RWPE1 (cell line): Measurements from ENCODE around the gene GRIPAP1.

Experiments
- CTCF ChIA-PET: fragments of 350-600 bp; sonication (Branson Sonifier 250); formaldehyde crosslinking; extraction: SDS; loops from one replicate; lab custom pipeline; 2021; lab: Yijun Ruan, JAX
- POLR2A ChIA-PET: fragments of 400-600 bp; formaldehyde crosslinking; extraction: SDS; loops from one replicate; lab custom pipeline; 2020; ENCODE audit warnings: antibody characterized with exemption; ENCODE audit not compliant: low non-redundant PET; lab: Yijun Ruan, JAX
- DNase-seq: peaks from one replicate; pipeline ENCODE4 v3.0.0; 2012; ENCODE audit warnings: low spot score
- H3K27ac ChIP-seq: fragments of 450-650 bp; 2 replicates; pipeline ENCODE4 v1.5.1; 2017
- CTCF ChIP-seq: fragments of 450-650 bp; conservative IDR thresholded peaks from 2 replicates; pipeline ENCODE4 v1.5.1; 2017; ENCODE audit warnings: low read depth, mild to moderate bottlenecking

Gene GRIPAP1

GRCh38 chrX:48934581-48935300, 67.3 kb downstream of the GRIPAP1 start:
- POLR2A ChIA-PET, result no interaction called here
- CTCF ChIA-PET, result no interaction called here
- no peak for DNase-seq
- no peak for TF ChIP-seq CTCF
- H3K27ac ChIP-seq, result no peak overlapping the region

DNA sequence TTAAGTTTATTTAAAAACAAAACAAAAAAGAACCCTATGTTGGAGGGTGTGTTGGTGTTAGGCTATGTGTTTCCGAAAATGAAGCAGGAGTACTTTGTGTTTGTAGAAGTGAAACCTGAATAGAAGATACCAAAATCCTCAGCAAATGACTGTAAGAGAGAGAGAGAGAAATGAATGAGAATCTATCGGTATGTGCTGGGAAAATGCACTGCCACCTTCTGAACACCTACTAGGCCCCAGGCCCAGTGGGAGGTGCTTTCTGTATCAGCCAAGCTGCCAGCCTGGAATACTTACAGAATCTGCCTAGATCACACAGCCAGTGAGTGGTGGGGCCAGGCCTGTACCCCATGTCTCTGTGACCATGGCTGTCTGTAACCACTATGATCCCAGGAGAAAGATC, 68.3 kb downstream of the GRIPAP1 start:
- TF ChIP-seq CTCF, result no peak
- ChIA-PET POLR2A (no interaction called here), CTCF (no interaction called here)
- no peak for DNase-seq
- no peak overlapping the region for H3K27ac ChIP-seq

DNA sequence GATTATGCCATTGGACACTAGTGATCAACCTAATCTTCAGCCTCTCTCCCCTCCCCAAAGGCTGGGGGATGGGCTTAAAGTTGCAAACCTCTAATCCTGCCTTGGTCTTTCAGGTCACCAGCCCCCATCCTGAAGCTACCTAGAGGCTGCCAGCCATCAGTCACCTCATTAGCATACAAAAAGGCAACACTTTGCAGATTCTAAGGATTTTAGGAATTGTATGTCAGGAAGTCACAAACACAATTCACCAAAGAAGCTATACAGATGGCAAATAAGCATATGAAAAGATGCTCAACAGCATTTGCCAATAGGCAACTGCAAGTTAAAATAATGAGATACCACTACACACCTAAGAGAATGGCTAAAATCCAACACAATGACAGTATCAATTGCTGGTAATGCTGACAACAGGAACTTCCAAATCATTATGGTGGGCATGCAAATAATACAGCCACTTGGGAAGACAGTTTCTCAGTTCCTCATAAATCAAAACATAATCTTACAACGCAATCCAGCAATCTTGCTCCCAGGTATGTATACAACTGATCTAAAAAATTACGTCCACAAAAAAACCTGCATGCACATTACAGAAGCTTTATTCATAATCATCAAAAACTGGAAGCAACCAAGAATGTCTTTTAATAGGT, 74.2 kb downstream of the GRIPAP1 start:
- CTCF ChIA-PET, result no interaction called here
- DNase-seq, result no peak
- POLR2A ChIA-PET, result no interaction called here
- H3K27ac ChIP-seq, result no peak overlapping the region
- no peak for TF ChIP-seq CTCF

GRCh38 chrX:48927123-48927522, 74.9 kb downstream of the GRIPAP1 start:
- no peak for DNase-seq
- ChIA-PET CTCF (no interaction called here), POLR2A (no interaction called here)
- H3K27ac ChIP-seq, result no peak overlapping the region
- TF ChIP-seq CTCF, result no peak

DNA sequence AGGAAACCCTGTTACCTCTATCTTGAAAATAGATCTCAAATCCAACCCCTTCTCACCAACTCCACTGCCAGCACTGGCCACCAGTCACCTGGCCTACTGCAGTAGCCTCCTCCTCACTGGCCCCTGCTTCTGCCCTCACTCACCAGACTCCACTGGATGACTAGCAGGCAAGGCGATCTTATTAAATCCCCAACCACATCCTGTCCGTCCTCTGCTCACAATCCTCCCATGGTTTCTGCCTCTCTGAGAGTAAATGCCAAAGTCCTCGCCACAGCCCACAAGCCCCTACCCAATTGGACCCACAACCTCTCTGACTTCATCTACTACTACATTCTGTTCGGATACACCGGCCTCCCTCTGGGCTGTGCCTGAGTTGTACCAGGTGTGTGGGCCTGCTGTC, 77.8 kb downstream of the GRIPAP1 start:
- ChIA-PET CTCF (no interaction called here), POLR2A (no interaction called here)
- no peak for TF ChIP-seq CTCF
- no peak for DNase-seq
- H3K27ac ChIP-seq, result no peak overlapping the region

- TF ChIP-seq CTCF, result no peak
- H3K27ac ChIP-seq, result no peak overlapping the region
- POLR2A ChIA-PET, result no interaction called here
- DNase-seq, result no peak
- CTCF ChIA-PET, result no interaction called here
These were observed 78.3 kb downstream of the GRIPAP1 start for GRCh38 chrX:48923771-48924170.
